ENCODE measurements around the gene DACH1.

Gene DACH1

GRCh38 chr13:71772361-71772760, 94.6 kb downstream of the DACH1 start:
- no peak for DNase-seq

GRCh38 chr13:71771144-71771543, 95.9 kb downstream of the DACH1 start:
- no peak for DNase-seq

GRCh38 chr13:71770710-71771109, 96.3 kb downstream of the DACH1 start:
- no peak for DNase-seq

DNA sequence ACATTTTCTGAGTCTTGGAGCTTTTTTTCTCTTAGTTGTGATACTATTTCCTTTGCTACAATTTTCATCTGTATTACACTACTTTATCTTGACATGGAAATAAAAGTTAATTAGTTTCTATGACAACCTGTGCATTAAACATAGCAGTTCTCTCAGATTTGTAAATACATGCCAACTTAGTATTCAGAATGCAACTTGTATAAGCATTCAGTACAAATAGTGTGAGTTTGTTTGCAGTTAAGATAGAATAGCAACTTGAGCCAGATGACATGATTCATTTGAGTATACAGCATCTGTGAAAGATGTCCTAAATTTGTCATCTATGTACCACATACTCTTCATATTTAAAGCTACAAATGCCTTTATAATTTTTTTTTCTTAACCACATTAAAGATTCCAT, 98.1 kb downstream of the DACH1 start:
- no peak for DNase-seq

DNA sequence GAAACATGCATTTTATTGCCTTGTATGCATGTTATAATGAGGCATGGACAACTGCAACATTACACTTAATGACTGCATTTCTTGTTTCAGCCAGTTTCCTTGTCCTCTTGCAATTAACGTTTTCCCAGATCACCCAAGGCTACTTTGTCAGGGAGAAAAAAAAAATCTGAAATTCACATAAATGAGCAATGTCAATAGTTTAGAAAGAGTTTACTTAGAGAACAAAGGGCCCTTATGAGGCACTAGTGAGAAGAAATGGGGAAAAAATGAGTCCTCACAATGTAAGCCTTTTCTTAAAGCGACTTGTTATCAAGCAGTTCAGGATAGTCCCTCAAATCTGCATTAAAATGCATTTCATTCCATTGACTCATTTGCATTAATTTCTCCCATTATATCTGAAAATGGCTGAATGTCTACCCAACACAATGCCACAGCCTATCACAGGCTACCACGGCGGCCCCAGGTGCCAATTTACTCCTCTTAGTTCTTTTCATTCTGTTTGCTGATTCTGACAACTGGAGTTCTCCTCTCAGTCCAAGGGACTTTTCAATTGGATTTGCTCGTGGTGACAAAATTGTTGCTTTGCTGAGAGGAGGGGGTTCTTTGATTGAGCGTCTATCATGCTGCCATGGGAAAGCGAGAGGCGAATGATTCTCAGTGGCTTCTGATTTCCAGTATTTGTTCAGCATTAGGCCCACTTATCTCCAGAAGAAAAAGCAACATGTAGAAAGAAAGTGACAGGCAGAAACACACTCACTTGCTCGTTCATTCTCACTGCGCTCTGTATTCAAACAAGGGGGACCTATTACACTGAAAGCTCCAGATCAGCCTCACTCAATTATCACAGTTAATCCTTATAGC, 107.1 kb downstream of the DACH1 start:
- DNase-seq = no peak

GRCh38 chr13:71758828-71759227, 108.2 kb downstream of the DACH1 start:
- no peak for DNase-seq

DNA sequence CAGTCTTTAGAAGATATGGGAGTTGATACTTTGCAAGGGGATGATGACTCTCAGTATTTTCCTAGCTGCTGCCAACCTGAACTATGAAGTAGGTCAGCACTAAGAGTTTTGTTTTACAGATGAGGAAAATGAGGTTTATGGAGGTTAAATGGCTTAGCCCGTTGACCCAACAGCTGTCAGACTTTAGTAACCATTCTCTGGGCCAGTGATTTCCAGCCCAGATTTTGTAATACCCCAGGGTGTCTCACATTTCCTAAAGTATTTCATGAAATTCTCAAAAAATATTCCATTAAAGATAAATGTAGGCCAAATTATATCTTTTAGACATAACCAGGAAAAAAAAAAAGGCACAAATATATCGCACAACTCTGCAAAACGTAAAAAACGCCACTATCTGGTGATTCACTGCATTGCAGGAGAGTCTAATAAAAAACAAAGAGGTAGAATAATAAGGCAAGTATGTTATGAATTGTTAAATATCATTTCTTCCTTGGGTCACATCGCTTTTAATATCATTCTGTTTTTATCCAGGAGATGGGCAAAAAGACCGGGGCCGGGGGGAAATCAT, 112.5 kb downstream of the DACH1 start:
- DNase-seq = no peak

- no peak for DNase-seq
Observed at GRCh38 chr13:71752775-71753513, 114.1 kb downstream of the DACH1 start.

DNA sequence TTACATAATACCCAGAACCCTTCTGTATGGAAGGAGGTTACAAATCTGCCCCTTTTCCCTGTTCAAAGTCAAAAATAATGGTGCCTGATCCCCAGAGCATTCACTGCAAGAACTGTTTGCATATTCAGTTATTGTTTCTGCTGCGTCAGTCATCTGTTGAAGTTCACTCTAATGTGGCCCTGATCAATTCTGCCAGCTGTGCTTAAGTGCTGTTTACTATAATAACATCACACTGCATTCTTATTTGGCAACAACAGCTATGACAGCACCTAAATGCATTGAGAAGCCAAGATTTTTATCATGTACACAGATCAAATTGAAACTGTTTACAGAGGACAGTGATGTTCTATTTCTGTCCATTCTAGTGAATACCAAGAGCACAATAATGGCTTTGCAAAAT, 115.9 kb downstream of the DACH1 start:
- no peak for DNase-seq

- DNase-seq = no peak
Observed at GRCh38 chr13:71730267-71730666, 136.7 kb downstream of the DACH1 start.

DNA sequence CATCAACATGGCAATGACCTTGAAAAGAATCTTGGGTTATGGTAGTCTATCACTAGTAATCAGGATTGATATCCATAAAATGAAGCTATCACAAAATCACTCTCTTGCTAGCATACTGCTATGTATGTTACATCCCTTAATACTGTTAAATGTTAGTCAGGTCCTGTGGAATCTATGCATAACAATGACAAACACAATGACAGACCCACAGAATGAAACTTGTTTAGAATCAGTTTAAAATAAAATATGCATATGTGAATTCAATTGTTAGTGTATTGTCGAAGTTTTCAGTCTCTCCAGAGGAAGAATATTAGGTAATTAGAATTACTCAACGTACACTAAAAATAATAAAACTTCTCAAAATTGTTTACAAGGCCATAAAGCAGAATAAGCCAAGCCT, 137.6 kb downstream of the DACH1 start:
- DNase-seq = no peak

DNA sequence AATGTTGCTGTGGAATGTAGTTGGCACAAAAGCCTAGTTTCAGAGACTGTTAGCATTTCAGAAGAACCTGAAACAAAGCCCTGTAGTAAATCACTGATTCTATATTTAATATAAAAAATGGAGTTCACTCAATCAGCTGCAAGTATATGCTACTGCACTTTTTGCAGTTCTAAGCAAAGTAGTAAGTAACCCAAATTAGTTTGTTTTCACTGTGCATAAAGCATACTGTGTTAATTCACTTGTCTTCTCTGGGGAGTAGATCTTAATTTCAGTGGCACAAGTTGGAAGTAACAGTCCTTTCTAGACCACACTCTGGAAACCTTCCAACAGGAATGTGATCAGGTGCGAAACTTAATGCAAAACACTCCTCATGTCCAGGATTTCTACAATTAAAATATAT, 139.3 kb downstream of the DACH1 start:
- DNase-seq = no peak

DNA sequence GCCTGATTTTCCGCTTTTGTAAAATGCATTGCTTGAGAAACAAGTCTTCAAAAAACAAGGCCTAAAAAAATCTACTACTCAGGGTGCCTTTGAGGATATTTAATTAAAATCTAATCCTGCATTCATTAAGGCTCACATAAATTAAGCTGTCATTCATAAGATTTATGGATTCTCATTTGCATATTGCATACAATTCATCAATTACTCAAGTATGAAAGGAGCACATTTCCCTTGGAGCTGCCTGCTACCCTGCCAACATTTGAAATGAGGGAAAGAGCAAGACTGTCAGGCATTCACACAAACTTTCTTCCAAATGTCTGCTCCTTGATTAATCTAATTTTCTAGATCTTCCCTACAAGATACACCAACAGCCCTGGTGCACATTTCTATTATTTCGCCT, 140.0 kb downstream of the DACH1 start:
- DNase-seq = no peak

DNA sequence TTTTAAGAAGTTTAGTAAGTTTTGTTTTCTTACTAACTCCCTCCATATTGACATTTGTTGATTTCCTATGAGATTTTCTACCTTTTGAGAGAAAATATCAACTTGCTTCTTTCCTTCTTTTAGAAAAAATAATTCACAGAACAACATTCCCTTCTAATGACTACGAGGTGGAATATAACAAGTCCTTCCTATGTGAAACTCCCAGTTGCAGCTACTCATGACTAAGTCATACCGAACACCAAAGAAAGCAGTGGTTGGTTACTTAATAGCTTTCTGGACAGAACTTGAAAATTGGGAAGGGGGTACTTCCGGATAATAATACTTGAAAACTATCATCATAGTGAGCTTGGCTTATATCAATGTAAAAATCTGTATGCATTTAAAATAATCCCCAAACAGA, 144.8 kb downstream of the DACH1 start:
- no peak for DNase-seq

GRCh38 chr13:71721104-71721503, 145.9 kb downstream of the DACH1 start:
- no peak for DNase-seq

GRCh38 chr13:71718931-71719330, 148.1 kb downstream of the DACH1 start:
- DNase-seq = no peak

- DNase-seq = no peak
Observed at GRCh38 chr13:71714802-71715375, 152.1 kb downstream of the DACH1 start.

GRCh38 chr13:71712988-71713653, 153.9 kb downstream of the DACH1 start:
- DNase-seq = no peak

GRCh38 chr13:71704656-71705055, 162.3 kb downstream of the DACH1 start:
- no peak for DNase-seq

- DNase-seq = no peak
Observed at GRCh38 chr13:71703138-71703537, 163.9 kb downstream of the DACH1 start.

GRCh38 chr13:71702253-71702652, 164.8 kb downstream of the DACH1 start:
- DNase-seq = no peak

- no peak for DNase-seq
Observed at GRCh38 chr13:71701741-71702140, 165.3 kb downstream of the DACH1 start.

DNA sequence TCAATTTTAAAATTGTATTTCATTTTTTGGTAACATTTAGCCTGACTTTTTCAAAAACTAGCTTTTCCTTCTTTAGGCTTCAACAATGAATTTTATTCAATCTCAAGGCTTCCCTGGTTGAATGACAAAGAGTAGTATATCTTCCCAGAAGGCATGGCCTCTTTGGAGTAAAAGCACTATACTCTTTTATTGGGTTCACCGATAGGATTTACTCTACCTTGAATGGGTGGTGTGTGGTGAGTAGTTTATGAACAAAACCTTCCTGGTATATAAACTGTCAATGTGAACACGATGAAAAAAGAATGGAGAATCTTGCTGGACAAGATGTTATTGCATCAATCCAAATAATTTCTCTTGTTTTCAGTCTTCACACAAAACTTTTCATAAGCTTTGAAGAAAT, 167.7 kb downstream of the DACH1 start:
- no peak for DNase-seq
